ENCODE results near the gene BBS9.

Gene BBS9

DNA sequence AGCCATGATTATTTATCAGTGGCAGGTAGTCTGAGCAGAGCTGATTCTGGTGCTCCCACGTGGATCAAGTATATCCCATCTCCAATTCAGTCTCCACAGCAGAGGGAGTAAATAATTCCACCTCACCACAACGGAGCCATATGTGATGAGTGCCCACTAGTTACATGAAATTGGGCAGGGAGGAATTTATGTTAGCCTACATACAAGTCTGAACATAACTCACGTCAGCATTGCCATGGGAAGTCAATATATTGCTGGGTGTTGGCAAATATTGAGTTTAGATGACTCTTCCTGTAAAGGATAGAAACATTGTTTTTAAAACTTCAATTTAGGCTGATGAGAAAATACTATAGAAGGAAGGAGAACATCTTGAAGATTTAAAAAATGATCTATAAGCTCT lies 507.0 kb downstream of the BBS9 start:
- no peak for DNase-seq (ENCODE audit: low read depth in 2 of 3, low spot score in 1 of 3)

DNA sequence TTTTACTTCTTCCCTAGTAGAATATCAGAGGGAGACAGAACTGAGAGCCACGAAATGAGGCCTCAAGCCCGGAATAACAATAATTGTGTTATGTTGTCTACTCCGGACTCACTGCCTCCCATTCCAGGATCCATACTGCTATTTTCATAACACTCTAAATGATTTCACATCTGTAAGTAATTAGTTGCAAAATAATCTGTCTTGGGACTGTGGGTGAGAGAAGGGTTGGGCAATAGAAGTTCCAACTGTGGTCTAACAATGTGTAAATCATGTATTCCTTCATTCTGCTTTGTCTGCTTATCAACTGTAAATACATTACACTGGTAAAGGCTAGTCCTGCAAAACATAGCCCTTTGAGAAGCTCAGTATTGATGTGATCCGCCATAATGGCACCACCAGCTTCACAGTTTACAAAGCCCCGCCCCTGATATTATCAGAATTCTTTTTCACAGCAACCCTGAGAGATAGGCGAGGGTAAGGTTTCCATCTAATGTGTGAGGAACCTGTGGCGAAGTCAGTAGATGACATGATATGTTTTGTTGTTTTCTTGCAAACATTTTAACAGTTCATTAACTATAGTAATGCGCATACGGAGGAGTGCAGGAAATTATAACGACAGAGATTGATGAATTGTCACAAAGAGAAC lies 510.3 kb downstream of the BBS9 start:
- no peak for DNase-seq (ENCODE audit: low read depth in 2 of 3, low spot score in 1 of 3)

DNA sequence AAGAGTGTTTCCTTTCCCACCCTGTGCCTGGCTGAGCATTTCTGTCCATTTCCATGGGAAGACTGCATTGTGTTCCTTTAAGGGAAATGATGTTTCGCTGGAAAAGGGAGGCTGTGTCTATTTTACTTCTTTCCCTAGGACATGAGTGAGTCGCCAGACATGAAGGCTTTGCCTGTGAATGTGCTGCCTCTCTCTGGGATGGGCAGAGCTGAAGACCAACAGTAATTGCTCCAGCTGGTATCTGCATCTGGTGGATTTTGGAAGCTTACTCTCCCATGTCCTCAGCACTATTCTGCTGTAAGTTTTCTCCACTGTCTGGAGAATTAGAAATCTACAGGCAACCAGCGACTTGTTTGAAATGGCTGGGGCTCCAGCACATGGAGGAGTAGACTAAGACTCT lies 511.4 kb downstream of the BBS9 start:
- no peak for DNase-seq (ENCODE audit: low read depth in 2 of 3, low spot score in 1 of 3)

DNA sequence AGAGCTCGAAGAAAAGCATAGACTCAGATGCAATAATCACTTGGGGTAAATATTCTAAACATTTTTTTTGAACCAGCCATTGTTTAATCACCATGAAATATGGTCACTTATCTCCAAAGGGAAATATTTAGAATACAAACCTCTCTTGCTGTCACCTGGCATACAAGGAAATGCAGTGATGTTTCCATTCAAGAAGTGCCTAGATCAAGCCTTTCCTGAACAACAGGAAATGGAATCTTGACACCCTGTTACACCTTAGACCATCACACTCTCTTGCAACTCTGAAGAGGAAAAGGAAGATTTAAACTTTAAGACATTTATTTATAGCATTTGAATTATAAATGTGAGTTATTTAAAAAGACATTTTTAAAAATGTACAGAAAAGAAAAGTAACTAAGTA lies 512.9 kb downstream of the BBS9 start:
- no peak for DNase-seq (ENCODE audit: low read depth in 2 of 3, low spot score in 1 of 3)

DNA sequence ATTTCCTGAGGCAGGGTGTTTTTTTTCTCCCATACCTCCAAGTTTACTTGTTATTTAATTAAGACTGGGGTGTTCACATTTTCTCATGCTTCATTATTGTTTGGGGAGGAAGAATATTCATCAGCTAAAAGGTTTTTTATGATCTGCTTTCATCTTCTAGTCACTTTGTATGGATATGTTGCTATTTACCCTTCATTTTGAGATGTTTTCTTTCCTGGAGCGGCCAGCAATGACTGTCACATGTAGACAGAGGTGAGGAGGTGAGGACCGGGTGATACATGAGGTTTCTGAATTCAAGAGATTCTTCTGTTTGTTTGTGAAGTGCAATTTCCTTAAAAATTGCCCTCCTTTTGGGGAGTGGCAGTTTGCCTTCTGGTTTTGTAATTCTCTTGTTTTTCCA lies 514.2 kb downstream of the BBS9 start:
- DNase-seq (ENCODE audit: low read depth in 2 of 3, low spot score in 1 of 3): no peak

DNA sequence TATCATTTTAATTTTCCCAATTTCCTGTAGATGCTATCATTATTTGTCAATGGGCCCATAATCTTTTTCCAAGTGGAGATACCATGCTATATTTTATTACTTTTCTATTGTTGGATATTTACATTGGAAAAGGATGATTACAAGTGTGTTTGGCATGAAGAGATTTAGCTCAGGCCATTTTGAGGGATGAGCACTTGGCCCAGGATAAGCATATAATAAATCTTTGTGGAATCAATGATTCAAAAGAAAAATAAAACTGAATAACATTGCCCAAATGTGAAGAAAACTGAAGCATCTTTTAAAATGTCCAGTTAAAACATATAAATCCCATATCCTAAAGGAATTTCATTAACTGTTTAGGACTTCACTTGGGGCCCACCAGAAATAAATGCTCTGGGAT lies 515.1 kb downstream of the BBS9 start:
- no peak for DNase-seq (ENCODE audit: low read depth in 2 of 3, low spot score in 1 of 3)

DNA sequence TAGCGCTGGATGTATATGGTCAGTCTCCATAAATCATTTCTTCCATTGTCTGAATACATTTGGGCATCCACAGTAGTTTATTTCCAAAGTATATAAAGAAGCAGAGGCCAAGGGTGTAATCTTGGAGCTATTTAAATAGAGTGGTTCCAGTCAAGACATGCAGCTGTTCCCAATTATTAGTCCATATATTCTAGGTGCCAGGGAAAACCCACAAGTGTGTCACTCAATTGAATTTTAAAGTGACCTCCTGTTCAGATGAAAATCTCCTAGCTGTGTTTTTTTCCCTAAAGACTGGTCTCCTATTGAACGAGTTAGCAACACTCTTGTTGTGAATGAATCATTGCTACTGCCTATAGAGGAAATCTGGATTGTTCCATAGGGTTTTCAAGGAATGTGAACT lies 515.7 kb downstream of the BBS9 start:
- no peak for DNase-seq (ENCODE audit: low read depth in 2 of 3, low spot score in 1 of 3)

DNA sequence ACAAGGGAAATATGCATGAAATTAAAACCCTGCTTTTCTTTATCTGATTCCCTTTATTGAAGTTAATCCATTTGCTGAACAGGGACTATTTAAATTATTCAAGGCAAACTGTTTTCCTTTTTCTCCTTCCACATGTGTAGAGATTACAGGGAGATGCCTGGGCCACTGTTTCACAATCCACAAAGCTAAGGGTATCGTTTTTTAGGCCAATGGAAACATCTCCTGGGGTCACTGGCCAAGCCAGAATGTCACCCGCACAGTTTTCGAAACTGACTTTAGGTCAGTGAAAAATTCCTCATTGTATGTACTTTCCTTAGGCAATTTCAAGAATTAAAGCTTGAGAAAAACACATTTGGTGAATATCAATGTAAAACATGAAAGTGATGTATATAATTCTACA lies 516.8 kb downstream of the BBS9 start:
- DNase-seq (ENCODE audit: low read depth in 2 of 3, low spot score in 1 of 3): no peak

DNA sequence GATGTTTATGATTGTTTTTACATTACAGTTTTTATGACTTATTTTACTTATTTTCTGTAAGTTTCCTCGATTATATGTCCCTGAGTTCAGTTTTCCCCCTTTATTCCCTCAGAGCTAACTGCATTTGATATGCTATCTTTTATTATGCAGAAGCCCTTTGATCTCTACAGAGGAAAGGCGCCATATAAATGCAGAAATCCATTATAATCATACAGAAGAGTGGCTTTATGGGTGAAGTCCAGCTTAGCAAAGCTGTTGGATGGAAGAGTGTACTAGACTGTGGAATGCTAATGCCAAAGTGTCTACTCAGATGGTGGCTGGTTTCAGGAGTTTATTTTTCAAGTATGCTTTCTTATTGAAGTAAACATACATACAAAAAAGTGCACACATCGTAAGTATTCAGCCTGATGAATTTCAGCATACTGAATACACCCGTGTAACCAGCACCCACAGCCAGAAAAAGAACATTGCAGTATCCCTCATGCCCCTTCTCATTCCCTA lies 517.6 kb downstream of the BBS9 start:
- no peak for DNase-seq (ENCODE audit: low read depth in 2 of 3, low spot score in 1 of 3)

DNA sequence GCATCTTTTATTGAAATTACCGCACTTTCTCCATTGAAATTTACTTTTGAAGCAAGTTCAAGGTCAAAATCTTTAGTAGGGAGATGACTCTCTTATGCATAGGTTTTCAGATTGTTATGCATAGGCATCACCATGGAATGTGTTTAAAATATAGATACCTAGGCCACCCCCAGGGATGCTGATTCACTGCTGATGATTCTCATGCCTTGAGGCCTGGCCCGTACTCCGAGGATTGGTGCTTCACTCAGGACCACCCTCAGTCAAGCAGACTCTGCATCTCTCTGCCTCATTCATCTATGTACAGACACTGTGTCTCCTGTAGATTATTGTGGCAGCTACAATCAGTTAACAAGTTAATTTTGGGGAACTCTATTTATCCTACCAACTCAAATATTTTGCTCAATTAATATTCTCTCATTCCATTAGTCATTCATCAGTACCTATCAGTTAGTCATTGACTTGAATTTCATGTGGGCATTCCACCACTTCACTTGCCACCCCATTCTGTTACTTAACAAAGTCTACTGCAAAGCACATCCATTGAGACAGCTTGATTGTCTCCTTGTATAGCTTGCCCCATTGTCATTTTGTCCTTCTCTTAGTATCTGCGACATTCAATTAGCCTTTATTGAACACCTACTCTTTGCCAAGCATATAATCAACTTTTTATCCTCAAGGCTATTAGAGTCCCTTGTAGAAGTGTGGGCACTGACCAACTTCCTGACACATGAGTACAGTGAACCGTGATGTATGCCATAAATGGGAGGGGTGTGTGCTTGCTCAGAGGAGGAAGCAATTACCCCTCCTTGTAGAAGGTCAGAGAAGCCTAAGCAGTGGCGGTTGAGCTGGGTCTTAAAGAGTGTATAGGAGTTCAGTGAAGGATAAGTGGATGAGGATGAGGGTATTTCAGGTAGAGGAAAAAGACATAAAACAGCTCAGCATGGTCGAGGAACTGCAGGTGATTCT lies 520.4 kb downstream of the BBS9 start:
- DNase-seq (ENCODE audit: low read depth in 2 of 3, low spot score in 1 of 3): no peak

DNA sequence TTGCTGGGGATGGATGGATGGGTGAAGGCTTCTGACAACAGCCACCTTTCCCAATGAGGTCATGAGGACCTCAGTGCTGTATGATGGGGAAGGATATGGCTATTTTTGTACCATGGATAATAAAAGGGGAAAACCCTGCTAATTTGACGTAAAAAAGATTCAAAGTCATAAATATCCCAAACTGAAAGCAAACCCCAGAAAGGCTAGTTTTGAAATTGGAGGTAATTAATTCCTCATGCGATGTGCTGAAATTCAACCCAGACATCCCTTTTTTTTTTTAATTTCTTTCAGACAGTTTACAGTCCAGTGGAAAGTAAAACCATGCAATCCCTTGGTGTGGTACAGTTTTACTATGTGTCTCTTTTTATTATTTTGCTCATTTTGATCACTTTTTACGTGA lies 521.5 kb downstream of the BBS9 start:
- no peak for DNase-seq (ENCODE audit: low read depth in 2 of 3, low spot score in 1 of 3)

DNA sequence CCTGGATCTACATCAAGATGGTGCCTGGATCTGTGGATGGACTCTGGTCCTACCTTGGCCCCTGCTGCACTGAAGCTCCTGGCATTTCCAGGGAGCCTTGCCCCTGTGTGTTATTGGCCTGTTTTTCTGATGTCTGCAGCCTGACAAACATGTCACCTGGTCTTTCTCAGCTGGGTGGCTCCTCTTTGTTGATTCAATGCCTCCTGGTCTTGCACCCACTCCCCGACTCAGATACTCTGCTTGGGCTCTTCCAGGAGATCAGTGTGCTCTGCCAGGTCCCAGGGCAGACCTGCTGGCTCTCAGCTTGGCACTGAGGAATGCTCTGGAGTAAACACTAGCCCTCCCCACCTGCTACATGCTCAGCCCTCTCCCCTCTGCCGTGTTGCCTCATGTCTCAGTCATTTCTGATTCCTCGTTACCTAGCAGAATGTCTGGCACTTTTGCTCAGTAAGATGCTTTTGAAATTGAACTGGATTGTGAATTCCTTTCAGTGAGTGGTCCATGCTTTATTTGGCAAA lies 522.7 kb downstream of the BBS9 start:
- DNase-seq (ENCODE audit: low read depth in 2 of 3, low spot score in 1 of 3): no peak

DNA sequence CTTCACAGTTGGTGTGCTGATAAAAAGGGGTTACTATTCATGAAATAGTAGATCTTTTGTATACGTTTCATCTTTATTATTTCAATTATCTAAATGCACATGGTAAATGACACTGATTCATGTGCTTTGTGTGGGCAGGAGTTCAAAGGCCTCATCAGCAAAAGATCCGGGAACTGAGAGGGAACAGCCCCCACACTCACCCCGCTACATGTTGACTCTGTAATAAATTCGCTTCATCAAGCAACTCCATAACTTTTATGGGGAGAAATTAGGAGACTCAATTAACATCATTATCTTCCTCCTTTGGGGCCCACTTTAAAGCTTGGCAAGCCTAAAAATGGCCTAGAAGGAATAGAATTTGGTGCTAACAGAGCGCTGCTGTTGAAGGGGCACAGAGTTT lies 525.3 kb downstream of the BBS9 start:
- DNase-seq (ENCODE audit: low read depth in 2 of 3, low spot score in 1 of 3): no peak
